Measurements from ENCODE around the gene NOS2. TPM values are rescaled to one million over a fixed set of nuclear protein-coding genes. Genes with fewer than 3 reads are reported as not detected.
"Not testable (repeated sequence)": the region's sequence is repeated elsewhere in the genome, so short reads cannot be mapped to it uniquely, and the experiment has no call there.

Gene NOS2
- total RNA-seq: 6.7 TPM in 2 replicates
- polyA plus RNA-seq: 2.5 and 7.9 TPM in 2 replicates

DNA sequence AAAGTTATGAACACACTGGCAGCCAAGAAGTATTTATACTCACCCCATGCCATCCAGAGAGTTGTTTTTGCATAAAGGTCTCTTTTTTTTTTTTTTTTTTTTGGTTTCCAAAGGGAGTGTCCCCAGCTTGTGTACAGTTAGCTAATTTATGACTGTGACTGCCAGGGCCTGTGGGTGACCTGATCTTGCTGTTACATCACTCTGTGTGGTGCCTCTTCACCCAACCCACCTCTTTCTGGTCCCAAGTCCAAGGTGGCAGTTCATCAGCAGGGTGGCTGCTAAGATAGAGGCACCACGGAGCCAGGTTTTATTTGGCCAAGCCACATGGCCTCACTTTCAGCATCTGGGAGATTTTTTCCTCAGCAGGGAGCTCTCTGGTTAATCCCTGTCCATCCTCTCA is at the start of gene NOS2:
Gene NOS2 (minus strand): TSS at position 8 of the 400 bp plus-strand sequence. CDS start 1,720 bp downstream, outside the sequence.
- peak; percentile 62 for DNase-seq (ENCODE audit: low spot score)
- Histone ChIP-seq H3K9me2 (replicated peaks; ENCODE audit: insufficient read depth) (no peaks in the 10 kb centered on the region), H3K4me2 (no peak within 1 kb of the TSS), H3K9me3 (ENCODE audit: low read depth) (no peaks in the 10 kb centered on the region), H3K27me3 (no peaks in the 10 kb centered on the region), H3K4me3 (no peak within 1 kb of the TSS), H3K4me1 (ENCODE audit: insufficient read depth) (peaks cover 11% of the 10 kb centered on the region), H2AFZ (no peak within 1 kb of the TSS), H3K27ac (peak within 1 kb of the TSS; percentile 74), H3K79me2 (no peaks in the 10 kb centered on the region), H4K20me1 (ENCODE audit: insufficient read depth, poor library complexity, severe bottlenecking) (no peaks in the 10 kb centered on the region), H3K36me3 (replicated peaks; ENCODE audit: insufficient read depth, low read depth) (no peaks in the 10 kb centered on the region)
- no peak for TF ChIP-seq EZH2phosphoT487 (IDR thresholded peaks at IDR 0.05; ENCODE audit: low read depth, severe bottlenecking, unreplicated experiment)
- TF ChIP-seq EZH2 (IDR thresholded peaks at IDR 0.05; ENCODE audit: borderline replicate concordance): no peak
- TF ChIP-seq, protein P1, sequence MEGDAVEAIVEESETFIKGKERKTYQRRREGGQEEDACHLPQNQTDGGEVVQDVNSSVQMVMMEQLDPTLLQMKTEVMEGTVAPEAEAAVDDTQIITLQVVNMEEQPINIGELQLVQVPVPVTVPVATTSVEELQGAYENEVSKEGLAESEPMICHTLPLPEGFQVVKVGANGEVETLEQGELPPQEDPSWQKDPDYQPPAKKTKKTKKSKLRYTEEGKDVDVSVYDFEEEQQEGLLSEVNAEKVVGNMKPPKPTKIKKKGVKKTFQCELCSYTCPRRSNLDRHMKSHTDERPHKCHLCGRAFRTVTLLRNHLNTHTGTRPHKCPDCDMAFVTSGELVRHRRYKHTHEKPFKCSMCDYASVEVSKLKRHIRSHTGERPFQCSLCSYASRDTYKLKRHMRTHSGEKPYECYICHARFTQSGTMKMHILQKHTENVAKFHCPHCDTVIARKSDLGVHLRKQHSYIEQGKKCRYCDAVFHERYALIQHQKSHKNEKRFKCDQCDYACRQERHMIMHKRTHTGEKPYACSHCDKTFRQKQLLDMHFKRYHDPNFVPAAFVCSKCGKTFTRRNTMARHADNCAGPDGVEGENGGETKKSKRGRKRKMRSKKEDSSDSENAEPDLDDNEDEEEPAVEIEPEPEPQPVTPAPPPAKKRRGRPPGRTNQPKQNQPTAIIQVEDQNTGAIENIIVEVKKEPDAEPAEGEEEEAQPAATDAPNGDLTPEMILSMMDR (IDR thresholded peaks at IDR 0.05; ENCODE audit: poor library complexity): no peak
- 23% methylated on average over 1 of the region's 1 CpG for WGBS (ENCODE audit: low lambda C conversion rate, missing lambda C conversion rate)

DNA sequence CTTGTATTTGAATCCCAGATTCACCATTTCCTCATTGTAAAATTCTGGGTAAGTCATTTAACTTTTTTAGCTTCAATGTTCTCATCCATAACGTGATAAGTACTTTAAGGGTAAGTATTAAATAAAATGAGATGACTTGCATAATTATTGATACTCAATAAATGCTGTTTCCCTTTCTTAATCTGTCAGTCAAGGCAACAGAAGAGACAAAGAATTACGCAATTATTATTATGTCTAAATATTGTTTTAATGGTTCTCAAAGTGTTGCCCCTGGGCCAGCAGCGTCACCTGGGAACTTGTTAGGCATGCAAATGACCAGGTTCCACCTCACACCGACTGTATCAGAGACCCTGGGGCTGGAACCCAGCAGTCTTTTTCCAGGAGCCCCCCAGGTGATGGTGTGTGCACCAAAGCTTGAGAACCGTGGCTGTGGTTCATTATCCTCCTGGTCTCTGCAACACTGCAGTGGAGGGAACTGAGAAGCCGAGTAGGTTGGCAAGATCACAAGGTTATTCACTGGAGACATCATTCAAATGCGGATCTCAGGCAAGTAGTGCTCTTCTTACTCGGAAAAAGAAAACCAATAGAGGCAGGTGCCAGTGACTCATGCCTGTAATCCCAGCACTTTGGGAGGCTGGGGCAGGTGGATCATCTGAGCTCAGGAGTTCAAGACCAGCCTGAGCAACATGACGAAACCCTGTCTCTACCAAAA is 49.3 kb upstream of the NOS2 start:
- Histone ChIP-seq H2AFZ (no peak overlapping the region), H3K79me2 (no peaks in the 10 kb centered on the region), H3K4me1 (ENCODE audit: insufficient read depth) (no peaks in the 10 kb centered on the region), H3K27ac (no peak overlapping the region), H4K20me1 (ENCODE audit: insufficient read depth, poor library complexity, severe bottlenecking) (no peaks in the 10 kb centered on the region), H3K9me2 (replicated peaks; ENCODE audit: insufficient read depth) (no peaks in the 10 kb centered on the region), H3K36me3 (replicated peaks; ENCODE audit: insufficient read depth, low read depth) (no peaks in the 10 kb centered on the region), H3K4me3 (no peak overlapping the region), H3K9me3 (ENCODE audit: low read depth) (no peaks in the 10 kb centered on the region), H3K4me2 (no peak overlapping the region), H3K27me3 (no peaks in the 10 kb centered on the region)
- TF ChIP-seq, protein P1 (IDR thresholded peaks at IDR 0.05; ENCODE audit: poor library complexity): no peak
- TF ChIP-seq EZH2phosphoT487 (IDR thresholded peaks at IDR 0.05; ENCODE audit: low read depth, severe bottlenecking, unreplicated experiment) (no peak), EZH2 (IDR thresholded peaks at IDR 0.05; ENCODE audit: borderline replicate concordance) (no peak)
- 82% methylated on average over 9 of the region's 9 CpGs for WGBS (ENCODE audit: low lambda C conversion rate, missing lambda C conversion rate)
- DNase-seq (ENCODE audit: low spot score): no peak

DNA sequence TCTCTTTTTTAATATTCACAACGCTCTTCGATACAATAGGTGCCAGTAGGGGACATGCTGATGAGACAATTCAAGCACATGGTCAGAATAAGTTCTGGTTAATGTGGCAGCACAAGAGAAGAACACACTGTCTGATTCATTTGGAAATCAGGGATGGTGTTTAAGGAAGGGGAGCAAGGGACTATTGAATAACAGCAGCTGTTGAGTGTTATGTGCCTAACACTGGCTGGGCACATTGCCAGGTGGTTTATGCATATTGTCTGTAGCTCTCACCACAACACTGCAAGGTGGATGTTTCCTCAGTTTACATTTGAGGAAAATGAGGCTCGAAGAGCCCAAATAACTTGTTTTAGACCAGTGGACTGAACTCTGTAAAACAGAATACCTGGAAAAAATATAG is 48.6 kb upstream of the NOS2 start:
- H2AFZ ChIP-seq: no peak overlapping the region
- no peaks in the 10 kb centered on the region for H4K20me1 ChIP-seq (ENCODE audit: insufficient read depth, poor library complexity, severe bottlenecking)
- H3K79me2 ChIP-seq: no peaks in the 10 kb centered on the region
- H3K9me2 ChIP-seq (replicated peaks; ENCODE audit: insufficient read depth): no peaks in the 10 kb centered on the region
- no peak overlapping the region for H3K4me3 ChIP-seq
- no peaks in the 10 kb centered on the region for H3K9me3 ChIP-seq (ENCODE audit: low read depth)
- DNase-seq (ENCODE audit: low spot score): no peak
- no peak overlapping the region for H3K27ac ChIP-seq
- TF ChIP-seq, protein P1 (IDR thresholded peaks at IDR 0.05; ENCODE audit: poor library complexity): no peak
- TF ChIP-seq EZH2phosphoT487 (IDR thresholded peaks at IDR 0.05; ENCODE audit: low read depth, severe bottlenecking, unreplicated experiment) (no peak), EZH2 (IDR thresholded peaks at IDR 0.05; ENCODE audit: borderline replicate concordance) (no peak)
- H3K27me3 ChIP-seq: no peaks in the 10 kb centered on the region
- no peak overlapping the region for H3K4me2 ChIP-seq
- 86% methylated on average over 3 of the region's 3 CpGs for WGBS (ENCODE audit: low lambda C conversion rate, missing lambda C conversion rate)
- no peaks in the 10 kb centered on the region for H3K4me1 ChIP-seq (ENCODE audit: insufficient read depth)
- no peaks in the 10 kb centered on the region for H3K36me3 ChIP-seq (replicated peaks; ENCODE audit: insufficient read depth, low read depth)

DNA sequence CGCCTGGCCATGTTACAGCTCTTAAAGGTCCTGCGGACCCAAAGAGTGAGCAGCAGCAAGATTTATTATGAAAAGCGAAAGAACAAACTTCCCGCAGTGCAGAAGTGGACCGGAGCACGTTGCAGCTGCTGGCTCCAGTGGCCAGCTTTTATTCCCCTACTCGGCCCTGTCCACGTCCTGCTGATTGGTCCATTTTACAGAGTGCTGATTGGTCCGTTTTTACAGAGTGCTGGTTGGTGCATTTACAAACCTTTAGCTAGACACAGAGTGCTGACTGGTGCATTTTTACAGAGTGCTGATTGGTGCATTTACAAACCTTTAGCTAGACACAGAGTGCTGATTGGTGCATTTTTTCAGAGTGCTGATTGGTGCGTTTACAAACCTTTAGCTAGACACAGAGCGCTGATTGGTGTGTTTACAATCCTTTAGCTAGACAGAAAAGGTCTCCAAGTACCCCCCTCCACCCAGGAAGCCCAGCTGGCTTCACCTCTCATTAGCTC is 46.5 kb upstream of the NOS2 start:
- not testable (repeated sequence) for H2AFZ ChIP-seq; H4K20me1 ChIP-seq (ENCODE audit: insufficient read depth, poor library complexity, severe bottlenecking); H3K9me2 ChIP-seq (replicated peaks; ENCODE audit: insufficient read depth); H3K36me3 ChIP-seq (replicated peaks; ENCODE audit: insufficient read depth, low read depth); H3K27ac ChIP-seq; H3K4me2 ChIP-seq; DNase-seq (ENCODE audit: low spot score); H3K4me1 ChIP-seq (ENCODE audit: insufficient read depth); H3K4me3 ChIP-seq; H3K9me3 ChIP-seq (ENCODE audit: low read depth); H3K27me3 ChIP-seq; H3K79me2 ChIP-seq
- WGBS (ENCODE audit: low lambda C conversion rate, missing lambda C conversion rate): 85% methylated on average over 11 of the region's 11 CpGs

Data from hepatocyte (in vitro differentiated cells).